ENCODE data around the gene CDH5.

The CDH5 gene

DNA sequence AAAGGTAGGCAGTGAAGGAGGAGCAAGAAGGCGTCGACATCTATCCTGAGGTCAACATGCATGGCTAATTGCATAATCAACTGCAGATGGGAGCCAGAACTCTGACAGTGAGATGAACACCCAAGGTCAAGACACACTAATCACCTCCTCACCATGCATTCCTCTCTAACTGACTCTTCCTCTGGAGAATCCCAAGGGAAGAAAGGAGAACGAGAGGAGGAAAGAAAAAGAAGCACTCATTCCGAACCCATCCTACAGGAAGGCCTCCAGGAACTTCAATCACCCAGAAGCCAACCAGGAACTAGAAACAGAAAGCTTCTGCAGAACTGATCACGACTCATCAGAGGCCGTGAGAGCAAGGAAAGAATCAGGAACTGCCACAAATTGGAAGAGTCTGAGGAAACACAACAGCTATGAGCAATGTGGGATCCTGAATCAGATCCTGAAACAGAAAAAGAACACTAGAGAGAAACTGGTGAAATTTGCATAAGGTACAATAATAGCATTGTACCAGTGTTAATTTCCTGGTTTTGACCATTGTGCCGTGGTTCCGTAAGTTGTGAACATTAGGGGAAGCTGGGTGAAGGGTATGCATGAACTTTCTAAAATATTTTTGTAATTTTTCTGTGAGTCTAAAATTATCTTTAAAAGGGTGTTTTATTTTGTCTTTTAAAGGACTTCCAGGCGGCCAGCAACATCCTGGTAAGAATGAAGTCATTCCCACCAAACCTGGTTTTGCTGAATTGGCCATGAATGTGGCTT is 50.6 kb downstream of the CDH5 start:
- no peak overlapping the region for H3K4me3 ChIP-seq (ENCODE audit: low read length)
- no peak for TF ChIP-seq ZNF274 (IDR thresholded peaks at IDR 0.05; ENCODE audit: low read depth, low read length)

DNA sequence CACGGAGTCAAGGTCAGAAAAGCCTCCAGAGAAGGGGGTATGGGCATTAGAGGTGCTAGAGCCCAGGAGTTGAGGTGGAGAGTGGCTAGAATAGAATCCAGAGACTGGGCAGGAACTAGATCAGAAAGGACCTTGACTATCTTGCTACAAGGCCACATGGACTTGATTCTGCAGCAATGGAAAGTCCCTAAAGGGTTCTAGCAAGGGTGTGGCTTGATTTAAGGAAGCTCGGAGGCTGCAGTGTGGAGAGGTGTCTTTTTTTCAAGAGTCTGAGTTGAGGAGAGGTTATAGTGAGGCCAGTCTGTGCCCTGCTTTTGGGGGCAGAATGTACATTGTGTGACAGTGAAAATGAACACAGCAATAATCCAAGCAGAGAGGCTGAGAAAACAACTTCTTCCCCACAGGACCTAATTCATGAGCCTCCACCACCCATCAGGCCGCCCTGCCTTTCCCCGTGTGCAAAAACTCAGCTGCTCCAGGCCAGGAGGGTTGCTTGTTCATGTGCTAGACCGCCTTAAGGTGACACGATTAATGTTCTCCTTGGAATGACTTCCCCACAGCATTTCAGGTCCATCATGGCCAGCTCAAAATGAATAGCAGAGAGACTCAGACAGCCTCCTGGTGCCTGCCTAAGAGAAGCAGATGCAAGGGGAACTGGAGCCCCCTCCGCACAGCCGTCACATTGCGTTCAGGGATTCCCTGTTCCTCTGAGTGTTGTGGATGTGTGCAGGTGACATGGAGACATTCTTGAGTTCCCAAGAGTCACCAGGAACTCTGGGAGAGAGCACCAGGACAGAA is 51.9 kb downstream of the CDH5 start:
- no peak for TF ChIP-seq ZNF274 (IDR thresholded peaks at IDR 0.05; ENCODE audit: low read depth, low read length)
- no peak overlapping the region for H3K4me3 ChIP-seq (ENCODE audit: low read length)

DNA sequence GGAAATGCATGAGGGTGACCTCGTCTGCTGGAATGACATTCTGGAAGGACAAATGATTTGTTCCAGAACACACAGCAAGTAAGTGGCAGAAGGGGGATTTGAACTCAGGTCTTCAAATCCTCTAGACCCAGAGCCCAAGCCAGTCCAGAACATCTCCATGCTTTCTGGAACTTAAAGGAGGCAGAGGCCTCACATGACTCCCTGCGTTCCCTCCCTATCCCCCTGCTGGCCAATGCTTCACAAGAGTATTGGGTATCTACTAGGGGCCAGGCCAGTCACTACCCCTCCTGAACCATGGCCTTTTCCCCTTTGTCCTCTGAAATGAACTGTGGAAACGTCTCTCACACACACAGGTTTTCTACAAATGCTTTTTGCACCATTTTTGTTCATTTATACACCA is 53.0 kb downstream of the CDH5 start:
- H3K4me3 ChIP-seq (ENCODE audit: low read length): no peak overlapping the region
- no peak for TF ChIP-seq ZNF274 (IDR thresholded peaks at IDR 0.05; ENCODE audit: low read depth, low read length)

DNA sequence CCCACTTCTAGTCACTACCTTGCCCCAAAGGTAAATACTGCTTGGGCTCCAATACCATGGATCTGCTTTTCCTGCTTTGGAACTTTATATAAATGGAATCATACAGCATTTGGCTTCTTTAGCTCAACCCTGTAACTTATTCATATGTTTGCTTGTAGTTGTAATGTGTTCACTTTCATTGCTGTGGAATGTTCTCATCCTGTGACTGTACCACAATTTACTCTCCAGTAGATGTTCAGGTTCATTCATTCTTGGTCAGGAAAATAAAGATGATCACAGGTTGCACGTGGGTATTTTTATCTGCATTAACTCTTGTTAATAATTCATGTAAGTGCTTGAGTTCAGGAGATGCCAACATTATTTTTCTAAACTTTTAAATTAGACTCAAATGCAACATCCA is 53.9 kb downstream of the CDH5 start:
- no peak overlapping the region for H3K4me3 ChIP-seq (ENCODE audit: low read length)
- no peak for TF ChIP-seq ZNF274 (IDR thresholded peaks at IDR 0.05; ENCODE audit: low read depth, low read length)

DNA sequence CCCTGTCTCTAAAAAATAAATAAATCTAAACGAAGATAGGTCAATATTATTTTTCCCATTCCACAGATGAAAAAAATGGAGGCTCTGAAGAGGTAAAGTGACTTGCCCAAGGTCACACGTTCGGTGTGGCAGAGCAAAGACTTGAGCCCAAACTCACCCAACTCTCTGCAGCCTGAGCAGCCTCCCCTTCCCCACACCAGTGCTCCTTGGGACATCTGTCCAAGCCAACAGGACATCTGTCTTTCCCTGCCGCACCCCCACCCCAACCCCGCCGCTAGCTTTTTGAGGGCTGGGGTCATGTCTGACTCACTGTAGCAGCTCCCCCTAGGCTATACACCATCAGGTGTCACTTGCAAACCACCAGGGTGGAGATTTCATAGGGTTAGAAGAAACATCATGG is 55.4 kb downstream of the CDH5 start:
- H3K4me3 ChIP-seq (ENCODE audit: low read length): no peak overlapping the region
- no peak for TF ChIP-seq ZNF274 (IDR thresholded peaks at IDR 0.05; ENCODE audit: low read depth, low read length)

DNA sequence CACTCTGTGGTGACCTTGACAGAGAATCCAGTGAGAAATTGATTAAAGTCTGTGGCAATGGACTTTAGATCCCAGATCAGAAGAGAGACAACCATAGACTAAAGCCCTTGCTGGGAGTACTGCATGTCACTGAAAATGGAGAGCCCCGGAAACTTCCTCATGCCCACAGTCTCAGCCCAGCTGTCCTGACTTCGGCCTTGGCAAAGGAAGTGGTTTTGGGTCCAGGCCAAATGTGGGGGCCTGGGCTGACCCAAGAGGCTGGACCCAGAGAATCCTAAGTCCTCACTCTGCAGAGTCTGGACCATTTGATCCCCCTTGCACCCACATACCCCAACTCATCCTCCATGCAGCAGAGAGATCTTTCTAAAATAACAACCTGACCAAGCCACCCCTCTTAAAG is 55.9 kb downstream of the CDH5 start:
- no peak overlapping the region for H3K4me3 ChIP-seq (ENCODE audit: low read length)
- no peak for TF ChIP-seq ZNF274 (IDR thresholded peaks at IDR 0.05; ENCODE audit: low read depth, low read length)

DNA sequence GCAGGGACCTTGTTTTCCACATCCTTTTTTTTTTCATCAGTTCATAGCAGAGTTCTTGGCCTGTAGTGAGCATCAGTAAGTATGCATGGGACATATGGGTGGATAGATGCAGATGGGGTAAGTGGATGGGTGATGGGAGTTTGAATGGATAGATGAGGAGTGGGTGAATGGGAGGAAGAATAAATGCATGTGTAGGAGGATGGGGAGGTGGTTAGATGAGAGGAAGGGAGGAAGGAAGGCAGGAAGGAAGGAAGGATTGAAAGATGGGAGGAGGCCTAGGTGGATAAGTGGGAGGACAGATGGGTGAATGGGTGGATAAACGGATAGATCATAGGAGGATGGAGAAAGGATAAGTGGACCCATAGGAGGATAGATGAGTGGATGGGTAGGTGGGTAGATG is 56.7 kb downstream of the CDH5 start:
- no peak for TF ChIP-seq ZNF274 (IDR thresholded peaks at IDR 0.05; ENCODE audit: low read depth, low read length)
- no peak overlapping the region for H3K4me3 ChIP-seq (ENCODE audit: low read length)

DNA sequence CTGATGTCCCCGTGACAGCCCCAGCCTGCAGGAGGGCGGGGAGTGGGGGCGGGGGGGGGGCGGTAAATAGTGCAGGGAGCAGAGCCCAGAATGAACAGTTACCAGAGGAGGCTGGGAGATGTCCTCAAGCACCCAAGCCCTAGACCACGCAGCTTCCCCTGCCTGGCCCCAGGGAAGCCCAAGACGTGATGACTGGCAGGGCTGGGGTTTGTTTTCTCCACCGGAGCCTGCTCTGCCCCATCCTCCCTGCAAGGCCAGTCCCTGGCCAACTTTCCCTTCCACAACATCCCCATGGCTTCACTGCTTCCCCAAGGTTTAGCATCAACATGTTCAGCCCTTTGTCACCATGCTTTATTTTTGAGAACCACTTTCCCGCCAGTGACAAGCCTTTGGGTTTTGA is 59.2 kb downstream of the CDH5 start:
- no peak overlapping the region for H3K4me3 ChIP-seq (ENCODE audit: low read length)
- no peak for TF ChIP-seq ZNF274 (IDR thresholded peaks at IDR 0.05; ENCODE audit: low read depth, low read length)

DNA sequence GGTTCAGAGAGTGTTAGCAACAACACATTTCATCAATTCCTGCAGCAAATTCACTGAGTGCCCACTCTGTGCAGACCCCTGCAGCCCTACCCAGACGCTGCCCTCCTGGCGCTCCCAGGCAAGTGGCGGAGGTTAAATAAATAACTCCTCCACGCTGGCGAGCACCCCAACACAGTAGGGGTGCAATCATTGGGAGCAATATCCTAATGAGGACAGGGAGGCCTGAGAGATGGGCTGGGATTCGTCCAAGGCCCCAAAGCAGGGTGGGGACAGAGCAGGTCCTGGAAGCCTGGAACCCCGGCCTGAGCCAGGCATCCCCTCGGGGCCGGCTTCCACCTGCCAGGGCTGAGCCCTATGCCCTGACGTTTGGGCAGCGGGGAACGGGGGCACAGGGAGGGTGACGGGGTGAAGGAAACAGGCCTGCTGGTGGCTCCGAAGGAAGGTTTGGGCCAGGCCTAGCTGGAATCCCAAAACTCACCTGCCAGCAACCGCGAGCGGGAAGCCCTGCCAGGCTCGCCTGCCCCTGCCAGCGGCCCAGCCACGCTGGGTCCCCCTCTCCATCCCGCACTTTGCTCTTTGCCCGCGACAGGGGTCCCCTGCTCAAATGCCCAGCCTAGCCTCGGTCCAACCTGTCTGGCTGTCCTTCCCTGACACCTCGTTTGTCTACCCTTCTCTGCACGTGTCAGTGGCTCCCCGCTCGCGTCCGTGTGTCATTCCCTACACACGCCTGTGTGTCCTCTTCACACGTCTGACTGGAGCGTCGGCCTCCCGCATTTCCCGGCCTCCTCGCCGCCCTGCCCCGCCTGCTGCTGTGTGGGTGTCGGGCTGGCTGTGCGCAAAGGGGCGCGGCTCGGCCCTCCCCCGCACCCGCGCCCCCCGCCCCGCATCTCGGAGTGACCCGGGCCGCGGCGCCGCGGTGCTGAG is 59.9 kb downstream of the CDH5 start:
- TF ChIP-seq ZNF274 (IDR thresholded peaks at IDR 0.05; ENCODE audit: low read depth, low read length): no peak
- H3K4me3 ChIP-seq (ENCODE audit: low read length): no peak overlapping the region

DNA sequence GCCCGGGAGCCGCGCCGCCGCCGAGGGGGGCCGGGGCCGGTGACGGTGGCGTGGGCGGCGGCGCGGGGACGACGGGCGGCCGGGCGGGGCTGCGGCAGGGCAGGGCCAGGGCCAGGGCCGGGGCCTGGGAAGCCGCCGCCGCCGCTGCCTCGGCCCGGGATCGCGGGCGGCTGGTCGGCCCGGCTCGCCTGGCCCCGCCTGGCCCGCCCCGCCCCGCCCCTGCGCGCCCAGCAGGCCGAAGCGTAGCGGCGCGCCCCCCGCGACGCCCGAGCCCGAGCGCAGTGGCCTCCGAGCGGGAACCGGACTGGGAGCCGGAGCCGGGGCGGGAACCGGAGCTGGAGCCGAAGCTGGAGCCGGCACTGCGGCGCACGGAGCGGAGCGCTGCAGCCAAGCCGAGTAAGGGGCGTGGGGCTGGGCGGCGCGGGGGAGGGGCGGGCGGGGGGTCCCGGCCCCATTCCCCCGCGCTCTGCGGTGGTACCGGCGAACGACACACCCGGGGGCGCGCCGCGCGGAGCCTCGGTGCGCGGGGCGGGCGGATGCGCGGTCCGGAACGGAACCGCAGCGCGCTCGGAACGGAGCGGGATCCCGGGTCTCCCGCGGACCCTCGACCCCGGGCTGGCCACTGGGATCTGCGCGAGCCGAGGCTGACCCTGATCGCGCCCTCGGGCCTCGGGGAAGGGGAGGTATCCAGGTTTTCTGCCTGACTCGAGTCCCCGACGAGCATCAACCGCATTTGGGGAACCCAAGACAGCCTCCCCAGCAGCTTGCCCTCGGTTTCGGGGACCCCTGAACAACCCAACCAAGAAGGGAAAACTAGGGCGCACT is 60.8 kb downstream of the CDH5 start, which contains the start of gene BEAN1:
Gene BEAN1, plus strand, starts transcription at position 260 of the 825 bp plus-strand sequence. CDS start 10,382 bp downstream, outside the sequence.
- H3K4me3 ChIP-seq (ENCODE audit: low read length): no peak within 1 kb of the TSS

DNA sequence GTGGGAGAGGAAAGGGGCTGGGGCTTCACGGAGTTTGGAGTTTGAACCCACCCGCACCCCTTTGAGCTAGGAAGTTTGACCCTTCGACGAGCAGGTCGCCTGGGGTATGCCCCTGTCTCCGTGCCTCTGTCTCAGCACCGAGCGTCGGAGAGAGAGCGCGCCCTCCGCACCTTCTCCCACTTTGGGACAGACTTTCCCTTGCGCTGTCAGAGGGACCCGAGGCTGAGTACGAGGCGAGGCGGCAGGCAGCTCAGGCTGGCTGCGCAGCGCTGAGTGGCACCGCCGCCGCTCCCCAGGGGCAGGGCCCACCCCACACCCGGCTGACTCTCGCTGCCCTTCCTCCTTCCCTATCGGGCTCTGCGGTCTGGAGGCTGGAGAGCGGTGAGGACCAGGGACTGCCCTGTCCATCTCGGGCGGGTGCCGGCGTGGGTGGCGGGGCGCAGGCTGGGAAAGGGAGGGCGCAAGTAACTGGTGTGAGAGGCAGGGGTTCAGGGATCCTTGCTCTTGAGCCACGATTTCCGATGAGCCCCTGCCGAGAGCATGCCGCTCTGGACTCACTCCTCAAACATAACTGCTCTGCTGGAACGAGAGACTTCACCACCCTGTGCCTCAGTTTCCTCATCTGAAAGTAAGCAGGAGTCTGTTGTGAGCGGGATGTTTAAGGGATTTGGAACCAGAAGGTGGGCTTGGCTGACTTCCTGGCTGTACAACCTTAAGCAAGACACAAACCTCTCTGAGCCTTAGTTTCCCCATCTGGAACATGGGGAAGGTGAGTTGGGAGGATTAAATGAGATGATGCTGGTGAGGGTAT is 61.6 kb downstream of the CDH5 start:
- no peak for TF ChIP-seq ZNF274 (IDR thresholded peaks at IDR 0.05; ENCODE audit: low read depth, low read length)
- H3K4me3 ChIP-seq (ENCODE audit: low read length): no peak overlapping the region

More for the DNA sequence above, 60.8 kb downstream of the CDH5 start, which contains the start of gene BEAN1:
- no peak for TF ChIP-seq ZNF274 (IDR thresholded peaks at IDR 0.05; ENCODE audit: low read depth, low read length)

DNA sequence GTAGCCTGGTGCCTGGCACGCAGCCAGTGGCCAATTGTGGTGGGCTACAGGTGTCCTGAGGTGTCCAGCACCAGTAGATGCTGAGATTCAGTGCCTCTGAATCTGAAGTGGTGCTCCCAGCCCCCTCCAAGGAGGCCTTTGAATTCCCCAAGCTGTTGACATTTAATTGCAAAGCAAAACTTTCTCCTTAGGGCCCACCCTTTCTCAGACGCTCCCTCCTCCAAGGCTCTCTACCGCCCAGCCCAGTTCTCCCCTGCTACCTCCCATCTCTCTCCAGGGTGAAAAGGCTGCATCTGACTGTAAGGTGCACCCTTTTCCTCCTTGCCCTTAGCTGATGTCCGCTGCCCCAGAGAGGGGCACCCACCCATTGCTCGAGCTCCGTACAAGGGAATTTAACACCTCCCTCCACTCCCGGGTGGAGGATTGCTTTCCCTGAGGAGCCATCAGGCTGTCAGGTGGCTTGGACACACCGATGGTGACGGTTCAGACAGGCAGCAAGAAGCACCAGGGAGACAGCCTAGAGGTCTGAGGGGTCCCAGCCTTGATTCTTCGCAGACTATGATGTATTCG is 62.3 kb downstream of the CDH5 start:
- no peak overlapping the region for H3K4me3 ChIP-seq (ENCODE audit: low read length)
- TF ChIP-seq ZNF274 (IDR thresholded peaks at IDR 0.05; ENCODE audit: low read depth, low read length): no peak

All from GM08714 (cell line).